Ectodermal cell (in vitro differentiated cells): Measurements from ENCODE around the gene TBC1D25.

Experiments used
- H3K27ac ChIP-seq: 2 replicates; pipeline ENCODE4 v1.7.0; 2013; ENCODE audit warnings: mild to moderate bottlenecking, low read depth, low read length; ENCODE audit not compliant: insufficient read depth, poor library complexity, severe bottlenecking
- H3K27me3 ChIP-seq: 2 replicates; pipeline ENCODE4 v1.7.0; 2013; ENCODE audit warnings: mild to moderate bottlenecking, low read length; ENCODE audit not compliant: insufficient read depth, control insufficient read depth, poor library complexity, severe bottlenecking
- H3K36me3 ChIP-seq: one replicate; pipeline ENCODE4 v1.7.0; 2013; ENCODE audit warnings: low read length; ENCODE audit not compliant: control insufficient read depth, insufficient read depth
- H3K4me1 ChIP-seq: one replicate; pipeline ENCODE4 v1.7.0; 2013; ENCODE audit warnings: low read length; ENCODE audit not compliant: control insufficient read depth, insufficient read depth
- H3K4me3 ChIP-seq: 2 replicates; pipeline ENCODE4 v1.7.0; 2013; ENCODE audit warnings: low read depth, low read length, control low read depth; ENCODE audit not compliant: insufficient read depth
- H3K9me3 ChIP-seq: 2 replicates; pipeline ENCODE4 v1.7.0; 2013; ENCODE audit warnings: mild to moderate bottlenecking, low read length, moderate library complexity; ENCODE audit not compliant: control insufficient read depth
- WGBS, 2 experiments: methylation state at CpG; one replicate each; pipeline ENCODE4 v1.1.7; 2013; ENCODE audit warnings: missing lambda C conversion rate in 2 of 2; 5-methylcytosine and 5-hydroxymethylcytosine counted together

The TBC1D25 gene

DNA sequence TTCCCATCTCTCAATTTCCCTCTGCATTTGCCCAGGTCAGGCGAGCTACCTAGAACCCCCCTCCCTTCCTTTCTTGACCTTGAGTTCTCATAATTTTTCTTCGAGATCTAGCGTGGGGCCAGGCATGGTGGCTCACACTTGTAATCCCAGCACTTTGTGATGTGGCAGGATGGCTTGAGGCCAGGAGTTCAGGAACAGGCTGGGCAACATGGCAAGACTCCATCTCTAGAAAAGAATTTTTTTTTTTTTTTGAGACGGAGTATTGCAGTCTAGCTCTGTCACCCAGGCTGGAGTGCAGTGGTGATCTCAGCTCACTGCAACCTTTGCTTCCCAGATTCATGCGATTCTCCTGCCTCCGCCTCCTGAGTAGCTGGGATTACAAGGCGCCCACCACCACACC, 35.3 kb upstream of the TBC1D25 start:
- no peaks in the 10 kb centered on the region for H3K9me3 ChIP-seq
- no peaks in the 10 kb centered on the region for H3K27me3 ChIP-seq
- no peak overlapping the region for H3K27ac ChIP-seq
- no peaks in the 10 kb centered on the region for H3K36me3 ChIP-seq
- no peaks in the 10 kb centered on the region for H3K4me1 ChIP-seq
- no peak overlapping the region for H3K4me3 ChIP-seq
- WGBS, 2 experiments: 92 to 94% methylated on average over 6 to 7 of the region's 7 CpGs

DNA sequence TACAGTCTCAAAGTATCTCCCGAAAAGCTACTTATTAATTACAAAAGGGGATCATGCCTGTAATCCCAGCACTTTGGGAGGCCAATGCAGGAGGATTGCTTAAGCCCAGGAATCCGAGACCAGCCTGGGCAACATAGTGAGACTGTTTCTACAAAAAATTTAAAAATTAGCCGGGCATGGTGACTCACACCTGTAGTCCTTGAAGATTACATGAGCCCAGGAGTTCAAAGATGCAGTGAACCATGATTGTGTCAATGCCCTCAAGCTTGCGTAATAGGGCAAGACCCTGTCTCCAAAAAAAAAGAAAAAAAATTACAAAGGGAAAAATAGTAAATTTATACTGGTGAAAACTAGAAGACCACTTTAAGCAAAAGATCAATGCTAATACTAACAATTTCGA, 34.0 kb upstream of the TBC1D25 start:
- no peaks in the 10 kb centered on the region for H3K36me3 ChIP-seq
- no peak overlapping the region for H3K27ac ChIP-seq
- no peaks in the 10 kb centered on the region for H3K4me1 ChIP-seq
- no peak overlapping the region for H3K4me3 ChIP-seq
- H3K9me3 ChIP-seq: no peaks in the 10 kb centered on the region
- WGBS, 2 experiments: 89 to 93% methylated on average over 4 to 5 of the region's 5 CpGs
- H3K27me3 ChIP-seq: no peaks in the 10 kb centered on the region

DNA sequence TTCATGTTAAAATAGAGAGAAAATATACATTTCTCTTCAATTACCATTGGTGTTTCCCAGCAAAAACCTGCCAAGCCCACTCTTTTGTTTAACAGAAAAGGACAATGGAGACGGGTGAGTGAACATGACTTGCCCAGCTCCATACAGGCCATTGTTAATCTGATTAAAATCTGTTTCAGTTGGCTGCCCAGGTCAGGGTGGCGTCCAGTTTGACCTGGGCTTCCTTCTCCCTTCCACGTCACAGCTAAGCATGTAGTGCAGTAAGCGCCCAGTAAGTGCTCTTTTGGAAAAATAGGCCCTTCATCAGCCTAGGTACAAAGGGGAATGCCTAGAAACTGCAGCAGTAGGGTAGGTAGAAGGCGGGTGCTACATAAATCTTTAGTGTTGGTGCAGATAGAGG, 32.3 kb upstream of the TBC1D25 start:
- Histone ChIP-seq H3K9me3 (no peaks in the 10 kb centered on the region), H3K4me3 (no peak overlapping the region), H3K4me1 (no peaks in the 10 kb centered on the region), H3K36me3 (no peaks in the 10 kb centered on the region), H3K27me3 (no peaks in the 10 kb centered on the region), H3K27ac (no peak overlapping the region)
- 77 to 80% methylated on average over 4 to 5 of the region's 5 CpGs for WGBS, 2 experiments

DNA sequence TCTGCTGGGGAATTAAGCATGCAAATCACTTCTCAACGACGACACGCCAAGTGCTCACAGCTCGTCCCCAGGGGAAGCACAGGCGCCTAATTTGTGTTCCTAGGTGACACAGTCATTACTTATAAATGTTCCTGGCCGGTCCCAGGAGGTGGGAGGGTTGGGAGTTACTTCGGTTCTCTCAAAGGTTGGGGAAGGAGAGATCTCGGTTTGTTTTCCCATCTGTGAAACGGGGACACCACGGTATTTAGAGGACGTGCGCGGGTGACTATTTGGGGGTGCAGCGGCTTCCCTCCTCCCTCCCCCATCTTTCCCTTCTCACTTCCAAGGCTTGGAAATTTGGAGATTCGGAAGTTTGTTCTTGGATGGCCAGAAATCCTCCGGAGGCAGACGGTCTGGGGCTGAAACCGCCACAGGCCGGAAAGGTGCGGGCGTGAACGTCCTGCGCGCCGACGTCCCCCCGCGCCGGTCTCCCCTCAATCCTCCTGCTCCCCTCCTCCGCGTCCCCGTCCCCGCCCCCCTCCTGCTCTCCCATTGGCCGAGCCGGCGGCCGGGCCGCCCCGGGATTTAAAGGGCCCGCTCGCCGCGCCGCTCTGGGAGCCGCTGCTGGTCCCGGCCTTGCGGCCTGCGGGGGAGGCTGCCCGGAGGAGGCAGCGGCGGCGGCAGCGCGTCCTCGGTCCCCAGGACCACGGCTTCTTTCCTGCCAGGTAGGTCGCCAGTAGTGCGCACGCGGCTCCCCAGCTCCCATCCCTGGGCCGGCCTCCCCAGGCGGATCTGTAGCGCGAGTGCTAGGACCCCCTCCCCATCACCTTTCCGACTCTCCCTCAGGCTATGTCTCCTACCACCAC, 30.9 kb upstream of the TBC1D25 start, which contains the start of gene PORCN:
Gene PORCN, plus strand, starts transcription at position 593 of the 845 bp plus-strand sequence. CDS start 829 bp downstream, outside the sequence.
- no peaks in the 10 kb centered on the region for H3K27me3 ChIP-seq
- H3K27ac ChIP-seq: no peak within 1 kb of the TSS
- no peaks in the 10 kb centered on the region for H3K4me1 ChIP-seq
- H3K36me3 ChIP-seq: no peaks in the 10 kb centered on the region
- WGBS, 2 experiments: 0% methylated on average over 64 to 65 of the region's 65 CpGs
- no peaks in the 10 kb centered on the region for H3K9me3 ChIP-seq
- peak within 1 kb of the TSS; percentile 68 for H3K4me3 ChIP-seq

DNA sequence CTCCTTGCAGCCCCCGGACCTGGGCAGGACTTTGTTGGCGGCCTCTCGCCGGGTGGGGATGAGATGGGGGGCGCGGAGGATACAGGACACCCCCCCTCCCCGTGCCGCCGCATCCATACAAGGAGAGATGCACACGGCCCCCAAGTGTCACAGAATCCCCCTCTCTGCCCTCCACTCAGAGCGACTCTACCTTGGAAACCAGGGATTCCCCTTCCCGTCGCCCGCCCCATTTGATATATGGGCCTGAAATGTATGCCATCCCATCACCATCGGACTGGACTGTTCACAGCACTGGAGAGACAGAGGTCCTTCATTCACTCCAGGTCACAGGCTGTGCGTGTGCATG, 30.3 kb upstream of the TBC1D25 start:
- H3K36me3 ChIP-seq: no peaks in the 10 kb centered on the region
- peak overlapping the region; percentile 68 for H3K4me3 ChIP-seq
- no peak overlapping the region for H3K27ac ChIP-seq
- H3K4me1 ChIP-seq: no peaks in the 10 kb centered on the region
- H3K9me3 ChIP-seq: no peaks in the 10 kb centered on the region
- WGBS, 2 experiments: 4% methylated on average over 16 of the region's 16 CpGs
- H3K27me3 ChIP-seq: no peaks in the 10 kb centered on the region

DNA sequence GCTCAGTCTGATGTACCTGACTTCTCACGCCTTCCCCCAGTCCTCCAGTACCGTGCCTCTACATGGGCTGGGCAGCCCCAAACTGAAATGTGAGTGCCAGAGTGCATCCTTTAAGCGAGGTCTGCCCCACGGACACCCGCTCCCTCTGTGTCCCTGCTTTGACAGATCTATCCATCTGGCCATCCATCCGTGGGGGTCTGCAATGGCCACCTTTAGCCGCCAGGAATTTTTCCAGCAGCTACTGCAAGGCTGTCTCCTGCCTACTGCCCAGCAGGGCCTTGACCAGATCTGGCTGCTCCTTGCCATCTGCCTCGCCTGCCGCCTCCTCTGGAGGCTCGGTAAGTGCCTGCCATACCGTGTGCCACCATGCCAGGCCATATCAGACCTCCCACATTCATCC, 29.9 kb upstream of the TBC1D25 start:
- Histone ChIP-seq H3K4me1 (no peaks in the 10 kb centered on the region), H3K36me3 (no peaks in the 10 kb centered on the region), H3K9me3 (no peaks in the 10 kb centered on the region), H3K27me3 (no peaks in the 10 kb centered on the region), H3K27ac (no peak overlapping the region), H3K4me3 (peak overlapping the region; percentile 68)
- WGBS, 2 experiments: 67 to 74% methylated on average over 11 of the region's 11 CpGs

DNA sequence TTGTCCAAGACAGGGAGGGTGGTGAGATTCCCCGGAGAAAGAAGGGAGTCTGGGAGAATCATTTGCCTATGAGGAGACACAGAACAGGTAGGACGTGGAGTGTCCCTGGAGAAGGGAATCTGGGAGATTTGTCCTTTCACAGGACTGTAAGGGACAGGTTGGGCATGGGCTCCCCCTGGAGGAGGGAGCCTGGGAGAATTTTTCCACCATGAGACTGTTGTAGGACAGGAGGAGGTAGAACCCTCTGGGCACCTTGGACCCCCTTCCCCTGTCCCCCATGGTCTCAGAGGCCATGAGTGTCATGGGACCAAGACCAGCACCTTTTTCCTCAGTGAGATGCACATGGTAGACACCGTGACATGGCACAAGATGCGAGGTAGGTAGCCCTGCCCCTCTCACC, 28.0 kb upstream of the TBC1D25 start:
- 74 to 78% methylated on average over 4 of the region's 4 CpGs for WGBS, 2 experiments
- no peaks in the 10 kb centered on the region for H3K36me3 ChIP-seq
- H3K27ac ChIP-seq: no peak overlapping the region
- H3K9me3 ChIP-seq: no peaks in the 10 kb centered on the region
- no peaks in the 10 kb centered on the region for H3K27me3 ChIP-seq
- no peaks in the 10 kb centered on the region for H3K4me1 ChIP-seq
- no peak overlapping the region for H3K4me3 ChIP-seq

DNA sequence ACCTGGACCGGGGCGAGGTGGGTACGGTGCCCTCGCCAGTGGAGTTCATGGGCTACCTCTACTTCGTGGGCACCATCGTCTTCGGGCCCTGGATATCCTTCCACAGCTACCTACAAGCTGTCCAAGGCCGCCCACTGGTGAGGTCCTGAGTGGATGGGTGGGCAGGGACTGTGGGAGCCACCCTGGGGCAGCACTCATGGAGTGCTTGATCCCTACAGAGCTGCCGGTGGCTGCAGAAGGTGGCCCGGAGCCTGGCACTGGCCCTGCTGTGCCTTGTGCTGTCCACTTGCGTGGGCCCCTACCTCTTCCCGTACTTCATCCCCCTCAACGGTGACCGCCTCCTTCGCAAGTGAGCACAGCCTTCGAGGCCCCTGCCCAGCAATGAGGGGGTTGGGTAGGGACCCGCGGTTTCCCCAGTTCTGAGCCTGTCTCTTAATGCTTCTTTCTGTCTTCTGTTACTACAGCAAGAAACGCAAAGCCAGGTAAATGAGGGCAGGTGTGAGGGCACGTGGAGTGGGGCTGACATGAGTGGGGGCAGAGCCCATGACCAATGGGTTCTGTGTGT, 27.1 kb upstream of the TBC1D25 start:
- H3K27me3 ChIP-seq: no peaks in the 10 kb centered on the region
- no peak overlapping the region for H3K4me3 ChIP-seq
- no peak overlapping the region for H3K27ac ChIP-seq
- H3K36me3 ChIP-seq: no peaks in the 10 kb centered on the region
- H3K4me1 ChIP-seq: no peaks in the 10 kb centered on the region
- 94 to 96% methylated on average over 20 of the region's 20 CpGs for WGBS, 2 experiments
- H3K9me3 ChIP-seq: no peaks in the 10 kb centered on the region

DNA sequence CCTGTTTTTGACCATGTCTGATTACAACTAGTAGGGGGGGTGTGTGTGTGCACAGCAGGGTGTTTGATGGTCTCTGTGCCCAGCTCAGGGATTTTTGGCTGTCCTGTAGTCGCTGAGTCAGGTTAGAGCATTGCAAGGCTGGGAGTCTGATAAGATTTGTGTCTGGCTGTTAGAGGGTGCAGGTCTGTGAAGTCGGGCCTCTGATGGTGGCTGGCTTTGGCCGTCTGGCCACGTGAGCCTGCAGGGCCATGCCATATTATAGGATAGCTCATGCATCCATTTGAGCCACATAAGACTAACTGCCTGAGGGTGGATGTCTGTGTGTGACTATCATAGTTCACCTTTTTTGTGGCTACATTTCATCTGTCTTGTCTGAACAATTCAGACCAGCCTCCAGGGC, 25.8 kb upstream of the TBC1D25 start:
- no peak overlapping the region for H3K4me3 ChIP-seq
- no peaks in the 10 kb centered on the region for H3K27me3 ChIP-seq
- H3K9me3 ChIP-seq: no peaks in the 10 kb centered on the region
- no peaks in the 10 kb centered on the region for H3K4me1 ChIP-seq
- H3K27ac ChIP-seq: no peak overlapping the region
- H3K36me3 ChIP-seq: no peaks in the 10 kb centered on the region
- 83 to 97% methylated on average over 4 of the region's 4 CpGs for WGBS, 2 experiments

DNA sequence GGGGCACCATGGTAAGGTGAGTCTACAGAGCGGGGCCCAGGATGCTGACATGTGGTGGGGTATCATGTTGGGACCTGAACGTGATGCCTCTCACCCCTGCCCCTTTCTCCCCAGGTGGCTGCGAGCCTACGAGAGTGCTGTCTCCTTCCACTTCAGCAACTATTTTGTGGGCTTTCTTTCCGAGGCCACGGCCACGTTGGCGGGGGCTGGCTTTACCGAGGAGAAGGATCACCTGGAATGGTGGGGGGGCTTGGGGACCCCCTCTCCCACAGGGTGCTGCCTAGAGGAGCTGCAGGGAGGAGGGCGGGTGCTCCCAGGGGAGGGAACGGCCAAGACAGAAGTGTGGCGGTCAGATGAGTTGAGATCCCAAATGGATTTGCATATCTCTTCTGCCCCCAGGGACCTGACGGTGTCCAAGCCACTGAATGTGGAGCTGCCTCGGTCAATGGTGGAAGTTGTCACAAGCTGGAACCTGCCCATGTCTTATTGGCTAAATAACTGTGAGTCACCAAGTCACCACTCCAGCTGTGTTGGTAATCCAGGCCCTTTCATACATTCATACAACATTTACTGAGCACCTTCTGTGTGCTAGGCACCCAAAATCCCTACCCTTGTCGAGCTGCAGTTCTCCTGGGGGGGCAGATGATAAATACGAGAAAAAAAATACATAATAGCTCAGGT, 25.2 kb upstream of the TBC1D25 start:
- no peaks in the 10 kb centered on the region for H3K9me3 ChIP-seq
- no peaks in the 10 kb centered on the region for H3K36me3 ChIP-seq
- H3K4me1 ChIP-seq: no peaks in the 10 kb centered on the region
- no peaks in the 10 kb centered on the region for H3K27me3 ChIP-seq
- WGBS, 2 experiments: 93 to 96% methylated on average over 16 of the region's 16 CpGs
- no peak overlapping the region for H3K4me3 ChIP-seq
- H3K27ac ChIP-seq: no peak overlapping the region
